Uterus (tissue), 4 donors: Measurements from ENCODE around the gene LMO7. TPM values are rescaled to one million over a fixed set of nuclear protein-coding genes. Genes with fewer than 3 reads are reported as not detected.

Experiments
- DNase-seq, 2 donors: peaks; one replicate each; pipeline ENCODE4 v3.0.0-alpha.2; 2019 to 2020
- H3K27ac ChIP-seq, 2 donors: fragments of 200-600 bp; sonication (generic); 1 replicate in 1 of 2; 2 replicates in 1 of 2; pipeline ENCODE4 v1.5.1; 2016 to 2018
- H3K27me3 ChIP-seq, 2 donors: fragments of 200-600 bp; sonication (generic); one replicate each; pipeline ENCODE4 v1.5.1; 2018 to 2019; ENCODE audit warnings: control low read depth in 1 of 2
- H3K36me3 ChIP-seq, 2 donors: fragments of 200-600 bp; sonication (generic); one replicate each; pipeline ENCODE4 v1.5.1; 2019; ENCODE audit warnings: control low read depth in 1 of 2
- H3K4me1 ChIP-seq, 2 donors: fragments of 200-600 bp; sonication (generic); one replicate each; pipeline ENCODE4 v1.5.1; 2018 to 2019; ENCODE audit warnings: control low read depth in 1 of 2
- H3K4me3 ChIP-seq, 2 donors: fragments of 200-600 bp; sonication (generic); 1 replicate in 1 of 2; 2 replicates in 1 of 2; pipeline ENCODE4 v1.5.1; 2018 to 2019; ENCODE audit warnings: mild to moderate bottlenecking in 1 of 2
- H3K9me3 ChIP-seq, 2 donors: fragments of 200-600 bp; sonication (generic); one replicate each; pipeline ENCODE4 v1.5.1; 2019; ENCODE audit warnings: control low read depth in 1 of 2
- CTCF ChIP-seq, 4 experiments: fragments of 200-600 bp in 2 of 4; fragments of 450-650 bp in 2 of 4; sonication (generic) in 2 of 4; IDR thresholded peaks; one replicate each; pipeline ENCODE4 v1.5.1; 2016 to 2019; ENCODE audit warnings: antibody characterized with exemption in 4 of 4, mild to moderate bottlenecking in 2 of 4, moderate library complexity in 1 of 4
- POLR2A ChIP-seq, 2 donors: fragments of 450-650 bp; IDR thresholded peaks; one replicate each; pipeline ENCODE4 v1.6.1; 2016; ENCODE audit warnings: antibody characterized with exemption in 2 of 2, mild to moderate bottlenecking in 1 of 2, moderate library complexity in 1 of 2
- intact Hi-C: fragments of 100-400 bp; cut with DNase I; formaldehyde crosslinking; loops from one replicate; pipeline ENCODE4 v1.15.1; 2023; ENCODE audit warnings: low total_unique reads
- total RNA-seq, 4 donors: library from RNA; depleted of rRNA in 3 of 4; stranded (reverse); fragments of >200 nt in 3 of 4; gene quantifications; one replicate each; pipeline versions ENCODE4 v1.1.0 to v1.2.4, GENCODE V29; 2014 to 2023
- donor health status: DM: yes; HTN: yes; CAD: no.

LMO7 gene
- total RNA-seq, 4 donors from 2014 or later, result 2.6 to 55.4 (median 24.2) TPM

GRCh38 chr13:75682326-75682725 lies 46.2 kb downstream of the LMO7 start:
- H3K27ac ChIP-seq, result no peak overlapping the region
- no peak overlapping the region for H3K4me3 ChIP-seq
- no peak for DNase-seq
- no peaks in the 10 kb centered on the region for H3K27me3 ChIP-seq
- TF ChIP-seq CTCF (IDR thresholded peaks at IDR 0.05) (no peak), POLR2A (IDR thresholded peaks at IDR 0.05) (no peak)
- H3K36me3 ChIP-seq, result no peaks in the 10 kb centered on the region
- intact Hi-C loops, result no loop called here
- H3K4me1 ChIP-seq, result no peaks in the 10 kb centered on the region
- no peaks in the 10 kb centered on the region for H3K9me3 ChIP-seq

GRCh38 chr13:75685239-75685697 lies 49.1 kb downstream of the LMO7 start:
- Histone ChIP-seq H3K4me1 (no peaks in the 10 kb centered on the region), H3K4me3 (no peak overlapping the region), H3K27ac (no peak overlapping the region), H3K36me3 (no peaks in the 10 kb centered on the region), H3K9me3 (no peaks in the 10 kb centered on the region), H3K27me3 (no peaks in the 10 kb centered on the region)
- no peak for DNase-seq
- intact Hi-C loops, result no loop called here
- TF ChIP-seq POLR2A (IDR thresholded peaks at IDR 0.05) (no peak), CTCF (IDR thresholded peaks at IDR 0.05) (no peak)

- Histone ChIP-seq H3K27ac (no peak overlapping the region), H3K9me3 (no peaks in the 10 kb centered on the region), H3K4me1 (no peaks in the 10 kb centered on the region), H3K27me3 (no peaks in the 10 kb centered on the region), H3K36me3 (no peaks in the 10 kb centered on the region), H3K4me3 (no peak overlapping the region)
- intact Hi-C loops, result no loop called here
- TF ChIP-seq CTCF (IDR thresholded peaks at IDR 0.05), result no peak
- TF ChIP-seq POLR2A (IDR thresholded peaks at IDR 0.05), result no peak
- DNase-seq, result no peak
These were observed 51.1 kb downstream of the LMO7 start for GRCh38 chr13:75687150-75687763.

GRCh38 chr13:75689686-75690085 lies 53.6 kb downstream of the LMO7 start:
- intact Hi-C loops, result no loop called here

More at GRCh38 chr13:75689686-75690085, 53.6 kb downstream of the LMO7 start:
- DNase-seq, result no peak
- H3K4me3 ChIP-seq, result no peak overlapping the region
- H3K9me3 ChIP-seq, result no peaks in the 10 kb centered on the region
- no peak overlapping the region for H3K27ac ChIP-seq
- no peaks in the 10 kb centered on the region for H3K27me3 ChIP-seq
- no peaks in the 10 kb centered on the region for H3K36me3 ChIP-seq
- TF ChIP-seq POLR2A (IDR thresholded peaks at IDR 0.05), result no peak
- no peak for TF ChIP-seq CTCF (IDR thresholded peaks at IDR 0.05)
- H3K4me1 ChIP-seq, result no peaks in the 10 kb centered on the region
